ENCODE data around the gene MMP25. TPM values are rescaled to one million over a fixed set of nuclear protein-coding genes. Genes with fewer than 3 reads are reported as not detected.
A peak's percentile ranks its signal among the peaks of the same experiment; 100 is the strongest.

MMP25 gene
- total RNA-seq, 1 experiment from 2014 or later = 0.26 TPM

DNA sequence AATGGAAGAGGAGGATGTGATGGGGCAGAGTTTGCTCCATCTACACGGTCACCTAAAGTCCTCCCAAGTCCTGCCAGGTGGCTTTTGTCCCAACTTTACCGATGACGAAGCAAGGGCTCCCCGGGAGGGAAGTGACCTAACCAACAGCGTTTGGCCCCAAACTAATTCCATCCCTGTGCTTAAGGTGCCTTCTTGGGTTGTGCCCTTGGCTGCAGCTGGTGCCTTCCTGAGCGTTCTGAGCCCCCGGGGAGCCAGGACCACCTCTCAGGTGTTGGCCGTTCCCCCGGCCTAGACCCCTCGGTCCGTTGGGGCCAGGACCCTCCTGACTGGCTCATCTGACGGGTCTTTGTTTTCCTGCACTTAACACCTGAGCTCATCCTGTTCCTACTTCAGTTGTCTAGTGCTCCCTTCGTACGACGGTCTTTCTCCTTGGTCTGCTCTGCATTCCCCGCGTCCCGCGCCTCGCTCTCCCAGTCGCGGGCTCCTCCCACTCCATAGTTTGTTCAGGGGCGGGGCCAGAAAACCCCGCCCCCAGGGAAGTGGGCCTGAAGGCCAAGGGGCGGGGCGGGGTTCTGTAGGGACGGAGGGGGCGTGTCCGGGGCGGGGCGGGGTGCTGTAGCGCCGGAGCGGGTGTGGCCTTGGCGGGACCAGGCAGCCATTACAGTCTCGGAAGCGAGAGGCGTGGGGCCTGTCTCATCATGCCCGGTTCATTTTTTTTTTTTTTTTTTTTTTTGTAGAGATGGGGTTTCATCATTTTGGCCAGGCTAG is 53.6 kb downstream of the MMP25 start:
- TF ChIP-seq, protein P1, sequence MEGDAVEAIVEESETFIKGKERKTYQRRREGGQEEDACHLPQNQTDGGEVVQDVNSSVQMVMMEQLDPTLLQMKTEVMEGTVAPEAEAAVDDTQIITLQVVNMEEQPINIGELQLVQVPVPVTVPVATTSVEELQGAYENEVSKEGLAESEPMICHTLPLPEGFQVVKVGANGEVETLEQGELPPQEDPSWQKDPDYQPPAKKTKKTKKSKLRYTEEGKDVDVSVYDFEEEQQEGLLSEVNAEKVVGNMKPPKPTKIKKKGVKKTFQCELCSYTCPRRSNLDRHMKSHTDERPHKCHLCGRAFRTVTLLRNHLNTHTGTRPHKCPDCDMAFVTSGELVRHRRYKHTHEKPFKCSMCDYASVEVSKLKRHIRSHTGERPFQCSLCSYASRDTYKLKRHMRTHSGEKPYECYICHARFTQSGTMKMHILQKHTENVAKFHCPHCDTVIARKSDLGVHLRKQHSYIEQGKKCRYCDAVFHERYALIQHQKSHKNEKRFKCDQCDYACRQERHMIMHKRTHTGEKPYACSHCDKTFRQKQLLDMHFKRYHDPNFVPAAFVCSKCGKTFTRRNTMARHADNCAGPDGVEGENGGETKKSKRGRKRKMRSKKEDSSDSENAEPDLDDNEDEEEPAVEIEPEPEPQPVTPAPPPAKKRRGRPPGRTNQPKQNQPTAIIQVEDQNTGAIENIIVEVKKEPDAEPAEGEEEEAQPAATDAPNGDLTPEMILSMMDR (IDR thresholded peaks at IDR 0.05; ENCODE audit: unreplicated experiment) = no peak
- Mint-ChIP-seq H3K27me3 (ENCODE audit: insufficient read depth, unreplicated experiment) (no peaks in the 10 kb centered on the region), H3K4me1 (ENCODE audit: insufficient read depth, unreplicated experiment) (peaks cover 6% of the 10 kb centered on the region), H3K27ac (ENCODE audit: low read depth, unreplicated experiment) (no peak overlapping the region), H3K9me3 (ENCODE audit: unreplicated experiment) (no peaks in the 10 kb centered on the region), H3K4me3 (ENCODE audit: unreplicated experiment) (peak overlapping the region; percentile 64), H3K36me3 (ENCODE audit: insufficient read depth, unreplicated experiment) (no peaks in the 10 kb centered on the region)
- ChIA-PET POLR2A (interaction anchor here (1.3 to 2.2 kb wide), 3 partner anchors 12 to 41 kb away, joined by 3 to 6 read pairs (median 4); no protein-coding TSS in a partner anchor), CTCF (interaction anchor here (0.6 to 2.4 kb wide), 5 partner anchors 24 to 979 kb away, joined by 3 to 8 read pairs (median 5); no protein-coding TSS in a partner anchor)
- intact Hi-C loops (cut with micrococcal nuclease) = no loop called here
- peak; percentile 92 for DNase-seq (ENCODE audit: unreplicated experiment)
- no TSS peak for BruUV-seq (replicated peaks)

DNA sequence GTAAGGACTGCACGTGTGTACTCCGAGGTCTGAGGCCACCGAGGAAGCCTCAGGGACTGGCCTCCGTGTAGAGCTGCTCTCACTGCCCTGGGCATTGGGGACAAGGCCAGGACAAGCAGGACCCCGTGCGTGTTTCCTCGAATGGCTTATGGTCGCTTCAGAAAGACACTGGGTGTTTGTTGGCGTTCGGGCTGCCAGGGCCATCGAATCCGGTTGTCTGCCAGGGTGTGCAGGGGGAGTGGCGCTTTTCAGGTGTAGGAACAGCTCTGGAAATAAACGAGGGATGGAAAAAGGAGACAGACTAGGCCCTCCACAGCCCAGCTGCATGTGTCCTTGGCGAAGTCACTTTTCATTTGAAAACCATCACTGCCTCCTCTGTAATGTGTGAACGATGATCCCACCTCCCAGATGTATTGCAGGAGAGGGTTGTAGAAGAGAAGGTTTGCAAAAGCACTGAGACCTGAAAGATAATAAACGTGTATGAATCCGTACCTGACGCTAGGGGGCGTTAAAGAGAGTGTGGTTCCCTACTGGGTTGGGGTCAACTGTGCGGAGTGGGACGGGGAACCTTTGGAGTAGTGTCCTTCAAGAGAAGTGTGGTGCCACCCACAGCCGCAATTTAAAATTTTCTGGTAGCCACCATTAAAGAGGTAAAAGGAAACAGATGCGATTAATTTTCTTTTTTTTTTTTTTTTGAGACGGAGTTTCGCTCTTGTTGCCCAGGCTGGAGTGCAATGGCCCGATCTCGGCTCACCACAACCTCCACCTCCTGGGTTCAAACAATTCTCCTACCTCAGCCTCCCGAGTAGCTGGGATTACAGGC is 54.9 kb downstream of the MMP25 start:
- peak; percentile 53 for DNase-seq (ENCODE audit: unreplicated experiment)
- H3K36me3 Mint-ChIP-seq (ENCODE audit: insufficient read depth, unreplicated experiment) = peaks cover 6% of the 10 kb centered on the region
- no peak overlapping the region for H3K27ac Mint-ChIP-seq (ENCODE audit: low read depth, unreplicated experiment)
- no peaks in the 10 kb centered on the region for H3K9me3 Mint-ChIP-seq (ENCODE audit: unreplicated experiment)
- CTCF ChIA-PET = interaction anchor here (0.7 to 2.4 kb wide), 5 partner anchors 10 to 153 kb away, joined by 3 to 10 read pairs (median 4); no protein-coding TSS in a partner anchor
- POLR2A ChIA-PET = interaction anchor here (1.0 to 2.2 kb wide), 2 partner anchors 28 to 42 kb away, joined by 5 to 6 read pairs; no protein-coding TSS in a partner anchor
- BruUV-seq (replicated peaks) = no TSS peak
- peaks cover 6% of the 10 kb centered on the region for H3K4me1 Mint-ChIP-seq (ENCODE audit: insufficient read depth, unreplicated experiment)
- intact Hi-C loops (cut with micrococcal nuclease) = no loop called here
- TF ChIP-seq, protein P1 (IDR thresholded peaks at IDR 0.05; ENCODE audit: unreplicated experiment) = peak; percentile 57
- H3K27me3 Mint-ChIP-seq (ENCODE audit: insufficient read depth, unreplicated experiment) = no peaks in the 10 kb centered on the region
- no peak overlapping the region for H3K4me3 Mint-ChIP-seq (ENCODE audit: unreplicated experiment)

DNA sequence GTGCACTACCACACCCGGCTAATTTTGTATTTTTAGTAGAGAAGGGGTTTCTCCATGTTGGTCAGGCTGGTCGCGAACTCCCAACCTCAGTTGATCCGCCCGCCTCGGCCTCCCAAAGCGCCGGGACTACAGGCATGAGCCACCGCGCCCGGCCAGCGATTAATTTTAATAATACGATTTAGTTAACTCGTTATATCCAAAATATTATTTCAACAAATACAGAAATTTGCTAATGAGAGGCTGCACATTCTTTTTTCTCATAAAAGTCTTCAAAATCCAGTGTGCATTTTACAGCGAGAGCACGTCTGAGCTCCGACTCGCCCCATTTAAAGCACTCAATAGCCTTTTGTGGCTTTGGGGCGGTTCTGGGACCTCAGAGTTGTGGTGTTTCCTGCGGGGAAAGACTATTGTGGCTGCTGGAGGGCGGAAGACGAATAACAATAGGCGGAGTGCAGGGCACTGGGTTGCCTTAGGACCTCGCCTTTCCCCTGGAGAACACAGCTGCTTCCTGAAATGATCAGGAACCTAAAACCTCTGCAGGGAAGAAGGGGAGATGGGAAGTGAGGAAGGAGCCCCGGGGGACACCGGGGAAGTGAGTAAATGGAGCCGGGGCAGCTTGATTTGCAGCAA is 55.6 kb downstream of the MMP25 start:
- CTCF ChIA-PET = interaction anchor here (0.7 to 2.4 kb wide), 4 partner anchors 10 to 152 kb away, joined by 3 to 10 read pairs (median 4); no protein-coding TSS in a partner anchor
- H3K9me3 Mint-ChIP-seq (ENCODE audit: unreplicated experiment) = no peaks in the 10 kb centered on the region
- peaks cover 6% of the 10 kb centered on the region for H3K36me3 Mint-ChIP-seq (ENCODE audit: insufficient read depth, unreplicated experiment)
- intact Hi-C loops (cut with micrococcal nuclease) = no loop called here
- POLR2A ChIA-PET = interaction anchor here (1.0 to 2.8 kb wide), 2 partner anchors 11 to 27 kb away, joined by 5 to 19 read pairs; partner anchors contain the start of gene ZNF205
- no peaks in the 10 kb centered on the region for H3K27me3 Mint-ChIP-seq (ENCODE audit: insufficient read depth, unreplicated experiment)
- no TSS peak for BruUV-seq (replicated peaks)
- H3K4me3 Mint-ChIP-seq (ENCODE audit: unreplicated experiment) = no peak overlapping the region
- H3K4me1 Mint-ChIP-seq (ENCODE audit: insufficient read depth, unreplicated experiment) = peaks cover 6% of the 10 kb centered on the region
- DNase-seq (ENCODE audit: unreplicated experiment) = no peak
- TF ChIP-seq, protein P1 (IDR thresholded peaks at IDR 0.05; ENCODE audit: unreplicated experiment) = no peak
- no peak overlapping the region for H3K27ac Mint-ChIP-seq (ENCODE audit: low read depth, unreplicated experiment)

Data from MCF 10A (cell line).